Endothelial cell of umbilical vein (primary cell): ENCODE data around the gene KIAA0232. TPM values are rescaled to one million over a fixed set of nuclear protein-coding genes. Genes with fewer than 3 reads are reported as not detected.

Experiments
- BruUV-seq: library from RNA; stranded (reverse); fragments of 400-500 nt; replicated peaks from 2 replicates; lab custom pipeline; 2021; lab: Mats Ljungman, UMichigan
- CTCF ChIA-PET: fragments of 300-600, 350-600 bp; sonication (Branson Sonifier 250); formaldehyde crosslinking; loops from one replicate; lab custom pipeline; 2021; ENCODE audit warnings: antibody characterized with exemption, inconsistent platforms; lab: Charles Lee
- POLR2A ChIA-PET: fragments of 300-600, 350-600 bp; sonication (Branson Sonifier 250); formaldehyde crosslinking; loops from one replicate; lab custom pipeline; 2021; ENCODE audit warnings: antibody characterized with exemption, inconsistent platforms; lab: Charles Lee
- DNase-seq: peaks from one replicate; pipeline ENCODE4 v3.0.0-alpha.2; 2011; ENCODE audit warnings: low read depth, low spot score
- FAIRE-seq: peaks from 2 replicates; lab custom pipeline; 2011; peaks lifted over from hg19 to GRCh38; lab: Jason Lieb, UNC
- H2AFZ ChIP-seq: 2 replicates; pipeline ENCODE4 v1.6.0; 2012; ENCODE audit warnings: low read depth, low read length, control low read depth, inconsistent platforms
- H3K27ac ChIP-seq: 2 replicates; pipeline ENCODE4 v1.5.1; 2011; ENCODE audit warnings: low read depth, mild to moderate bottlenecking, control low read depth, low read length, moderate library complexity; ENCODE audit not compliant: insufficient read depth
- H3K27me3 ChIP-seq, 2 experiments: 2 replicates each; pipeline versions ENCODE4 v1.6.0 to v1.6.1; 2011; ENCODE audit warnings: low read length in 2 of 2, mixed read lengths in 1 of 2; ENCODE audit not compliant: control insufficient read depth in 2 of 2, insufficient read depth in 2 of 2
- H3K36me3 ChIP-seq, 2 experiments: 2 replicates in 1 of 2; 3 replicates in 1 of 2; pipeline ENCODE4 v1.5.1; 2011; ENCODE audit warnings: low read length in 2 of 2, mild to moderate bottlenecking in 1 of 2, moderate library complexity in 1 of 2; ENCODE audit not compliant: control insufficient read depth in 2 of 2, insufficient read depth in 2 of 2; ENCODE audit errors: extremely low read depth in 1 of 2
- H3K4me1 ChIP-seq: 3 replicates; pipeline ENCODE4 v1.5.1; 2011; ENCODE audit warnings: mild to moderate bottlenecking, low read length; ENCODE audit not compliant: control insufficient read depth, insufficient read depth; ENCODE audit errors: extremely low read depth
- H3K4me2 ChIP-seq: 2 replicates; pipeline ENCODE4 v1.6.1; 2011; ENCODE audit warnings: low read length, control low read depth, mixed read lengths; ENCODE audit not compliant: insufficient read depth
- H3K4me3 ChIP-seq, 3 experiments: fragments of 200-600 bp in 1 of 3; sonication (generic), shearing (Covaris generic) in 1 of 3; replicated peaks in 1 of 3; 2 replicates each; pipeline ENCODE4 v1.5.1; 2011 to 2016; ENCODE audit warnings: control low read depth in 3 of 3, low read length in 3 of 3, mild to moderate bottlenecking in 2 of 3, inconsistent platforms in 1 of 3, low read depth in 1 of 3, moderate library complexity in 1 of 3; ENCODE audit not compliant: insufficient read depth in 1 of 3
- H3K79me2 ChIP-seq: 2 replicates; pipeline ENCODE4 v1.6.0; 2012; ENCODE audit warnings: low read length, inconsistent platforms; ENCODE audit not compliant: control insufficient read depth, insufficient read depth
- H3K9ac ChIP-seq: replicated peaks from 2 replicates; pipeline ENCODE3; 2011; ENCODE audit warnings: low read length, control low read depth; ENCODE audit not compliant: insufficient read depth; ENCODE audit errors: extremely low read depth
- H3K9me1 ChIP-seq: replicated peaks from 3 replicates; pipeline ENCODE4 v1.6.0; 2011; ENCODE audit warnings: mild to moderate bottlenecking, low read length; ENCODE audit not compliant: control insufficient read depth, insufficient read depth; ENCODE audit errors: extremely low read depth
- H3K9me3 ChIP-seq: replicated peaks from 2 replicates; pipeline ENCODE4 v1.5.1; 2012; ENCODE audit warnings: low read length, inconsistent platforms; ENCODE audit not compliant: control insufficient read depth, insufficient read depth
- H4K20me1 ChIP-seq: replicated peaks from 2 replicates; pipeline ENCODE3; 2011; ENCODE audit warnings: mild to moderate bottlenecking, low read length; ENCODE audit not compliant: control insufficient read depth, insufficient read depth; ENCODE audit errors: extremely low read depth
- EZH2 ChIP-seq: IDR thresholded peaks from 2 replicates; pipeline ENCODE4 v1.6.1; 2012; ENCODE audit warnings: borderline replicate concordance, low read depth, mild to moderate bottlenecking, moderate library complexity, low read length, inconsistent platforms; ENCODE audit not compliant: severe bottlenecking
- FOS ChIP-seq: IDR thresholded peaks from 2 replicates; pipeline ENCODE4 v1.6.1; 2011; ENCODE audit warnings: mild to moderate bottlenecking, low read length, moderate library complexity, borderline replicate concordance; ENCODE audit not compliant: insufficient read depth
- GATA2 ChIP-seq: IDR thresholded peaks from 2 replicates; pipeline ENCODE4 v1.7.0; 2011; ENCODE audit warnings: low read depth, mild to moderate bottlenecking, moderate library complexity, mixed read lengths, low read length; ENCODE audit not compliant: insufficient read length, insufficient read depth
- POLR2AphosphoS5 ChIP-seq: IDR thresholded peaks from 2 replicates; pipeline ENCODE4 v1.6.1; 2012; ENCODE audit warnings: low read depth, mild to moderate bottlenecking, control low read depth, low read length, moderate library complexity; ENCODE audit not compliant: insufficient read depth
- dilution Hi-C: fragments of 300-500 bp; cut with MboI; formaldehyde crosslinking; loops from one replicate; pipeline ENCODE4 v1.15.0; 2019; ENCODE audit warnings: low sequenced_read_pairs; ENCODE audit not compliant: extremely low pct_ligation_motif_present
- intact Hi-C: fragments of 100-400 bp; cut with micrococcal nuclease; formaldehyde crosslinking; loops from one replicate; pipeline ENCODE4 v1.10.0; 2022
- polyA plus RNA-seq, 4 experiments: library from polyadenylated mRNA; depleted of rRNA in 3 of 4; stranded (reverse) in 3 of 4; unstranded in 1 of 4; fragments of >200 nt; gene quantifications; 2 replicates each; pipeline versions ENCODE4 v1.2.1 to v1.2.3, GENCODE V29; 2011 to 2012; ENCODE audit warnings: missing spikeins in 1 of 4
- total RNA-seq: library from RNA; stranded (reverse); gene quantifications from 2 replicates; pipeline ENCODE4 v1.2.3, GENCODE V29; 2021
- TF ChIP-seq, protein P1 (sequence below), 2 donors: IDR thresholded peaks; 1 replicate in 1 of 2; 2 replicates in 1 of 2; pipeline ENCODE4 v1.5.1; 2011; ENCODE audit warnings: low read length in 2 of 2, mild to moderate bottlenecking in 2 of 2, moderate library complexity in 2 of 2, control low read depth in 1 of 2, inconsistent platforms in 1 of 2, low read depth in 1 of 2; ENCODE audit not compliant: insufficient read depth in 1 of 2; ENCODE audit errors: extremely low read depth in 1 of 2

The KIAA0232 gene
- total and polyA plus RNA-seq, 2 donors (not counting 3 experiments of a cell fraction or from before 2014, with no cell fraction given), result 5.3 to 18.4 TPM

DNA sequence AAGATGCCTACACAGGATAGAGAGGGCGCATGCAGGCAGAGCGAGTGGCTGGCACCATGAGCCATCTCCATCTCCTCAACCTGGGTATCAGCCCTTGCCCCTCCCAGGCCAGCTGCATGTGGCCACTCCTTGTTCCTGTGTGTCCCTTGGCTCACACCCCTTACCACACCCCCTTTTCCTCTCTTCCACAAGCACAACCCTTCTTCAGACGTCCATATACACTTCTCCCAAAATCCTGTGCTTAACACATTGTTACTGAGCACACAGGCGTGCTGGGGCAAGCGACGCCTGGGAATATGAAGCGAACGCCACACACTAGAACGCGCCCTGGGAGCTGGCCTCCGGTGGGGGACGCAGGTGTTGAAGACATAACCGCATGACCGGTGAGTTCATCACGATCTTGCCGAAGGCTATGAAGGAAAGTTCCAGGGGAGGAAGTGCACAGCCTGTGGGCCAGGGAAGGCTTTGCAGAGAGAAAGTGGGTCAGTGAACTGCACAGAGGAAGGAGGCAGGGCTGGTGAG lies 19.1 kb upstream of the KIAA0232 start:
- Histone ChIP-seq H2AFZ (no peak overlapping the region), H3K9me1 (no peaks in the 10 kb centered on the region), H4K20me1 (no peaks in the 10 kb centered on the region), H3K9me3 (no peaks in the 10 kb centered on the region), H3K79me2 (no peaks in the 10 kb centered on the region), H3K4me2 (no peak overlapping the region), H3K27ac (no peak overlapping the region), H3K36me3 (no peaks in the 10 kb centered on the region), H3K4me1 (no peaks in the 10 kb centered on the region), H3K4me3 (no peak overlapping the region), H3K9ac (no peak overlapping the region), H3K27me3 (peaks cover 7 to 8% of the 10 kb centered on the region in 2 experiments)
- intact Hi-C loops (no loop called here), dilution Hi-C loops (no loop called here)
- POLR2A ChIA-PET, result no interaction called here
- CTCF ChIA-PET, result interaction anchor here (2.0 kb wide), 1 partner anchor 110 kb away, joined by 4 read pairs; no protein-coding TSS in a partner anchor
- BruUV-seq, result no TSS peak
- TF ChIP-seq POLR2AphosphoS5, result no peak
- no peak for TF ChIP-seq GATA2
- TF ChIP-seq FOS, result no peak
- TF ChIP-seq EZH2, result no peak
- TF ChIP-seq, protein P1, sequence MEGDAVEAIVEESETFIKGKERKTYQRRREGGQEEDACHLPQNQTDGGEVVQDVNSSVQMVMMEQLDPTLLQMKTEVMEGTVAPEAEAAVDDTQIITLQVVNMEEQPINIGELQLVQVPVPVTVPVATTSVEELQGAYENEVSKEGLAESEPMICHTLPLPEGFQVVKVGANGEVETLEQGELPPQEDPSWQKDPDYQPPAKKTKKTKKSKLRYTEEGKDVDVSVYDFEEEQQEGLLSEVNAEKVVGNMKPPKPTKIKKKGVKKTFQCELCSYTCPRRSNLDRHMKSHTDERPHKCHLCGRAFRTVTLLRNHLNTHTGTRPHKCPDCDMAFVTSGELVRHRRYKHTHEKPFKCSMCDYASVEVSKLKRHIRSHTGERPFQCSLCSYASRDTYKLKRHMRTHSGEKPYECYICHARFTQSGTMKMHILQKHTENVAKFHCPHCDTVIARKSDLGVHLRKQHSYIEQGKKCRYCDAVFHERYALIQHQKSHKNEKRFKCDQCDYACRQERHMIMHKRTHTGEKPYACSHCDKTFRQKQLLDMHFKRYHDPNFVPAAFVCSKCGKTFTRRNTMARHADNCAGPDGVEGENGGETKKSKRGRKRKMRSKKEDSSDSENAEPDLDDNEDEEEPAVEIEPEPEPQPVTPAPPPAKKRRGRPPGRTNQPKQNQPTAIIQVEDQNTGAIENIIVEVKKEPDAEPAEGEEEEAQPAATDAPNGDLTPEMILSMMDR (IDR thresholded peaks at IDR 0.05; ENCODE audit: extremely low read depth in 1 of 2, insufficient read depth in 1 of 2, low read depth in 1 of 2, low read length in 2 of 2), result no peak
- FAIRE-seq (no peak), DNase-seq (no peak)
